ENCODE results near the gene CSNK1A1. TPM values are rescaled to one million over a fixed set of nuclear protein-coding genes. Genes with fewer than 3 reads are reported as not detected.
"Not testable (repeated sequence)": the region's sequence is repeated elsewhere in the genome, so short reads cannot be mapped to it uniquely, and the experiment has no call there.

The CSNK1A1 gene
- total RNA-seq, 1 experiment from 2014 or later, result 287 TPM

- Histone ChIP-seq H3K27ac (ENCODE audit: low read length) (no peak overlapping the region), H3K36me3 (ENCODE audit: control insufficient read depth, insufficient read depth, low read length) (no peaks in the 10 kb centered on the region), H3K9me3 (ENCODE audit: control insufficient read depth, insufficient read depth, low read depth, low read length) (no peaks in the 10 kb centered on the region), H3K27me3 (ENCODE audit: control insufficient read depth, insufficient read depth, low read length) (no peaks in the 10 kb centered on the region), H3K4me3 (ENCODE audit: low read depth in 2 of 2, low read length in 2 of 2) (no peak overlapping the region), H3K4me1 (ENCODE audit: control insufficient read depth, insufficient read depth, low read length) (no peaks in the 10 kb centered on the region)
- ATAC-seq, result no peak
- no TSS peak for BruUV-seq (replicated peaks)
- intact Hi-C loops (cut with micrococcal nuclease; ENCODE audit: unreplicated experiment), result no loop called here
- no peak for TF ChIP-seq REST (IDR thresholded peaks at IDR 0.05; ENCODE audit: insufficient read depth in 1 of 2, low read depth in 2 of 2, low read length in 1 of 2)
- TF ChIP-seq TCF7L2 (IDR thresholded peaks at IDR 0.05; ENCODE audit: low read depth, low read length), result no peak
- TF ChIP-seq CTCF (IDR thresholded peaks at IDR 0.05), result no peak
- TF ChIP-seq SIN3A (IDR thresholded peaks at IDR 0.05; ENCODE audit: borderline replicate concordance, insufficient read depth, low read depth, low read length), result no peak
- TF ChIP-seq POLR2AphosphoS5 (IDR thresholded peaks at IDR 0.05; ENCODE audit: low read depth, low read length), result no peak
- in situ Hi-C loops (cut with HindIII; ENCODE audit: low pct_unique_long_range_greater_than_20kb, low sequenced_read_pairs), result no loop called here
- DNase-seq (ENCODE audit: low read depth, low spot score), result no peak
- ChIA-PET CTCF (no interaction called here), POLR2A (no interaction called here)
Observed at GRCh38 chr5:149599375-149599774, 48.1 kb upstream of the CSNK1A1 start.

GRCh38 chr5:149598966-149599365 is 47.7 kb upstream of the CSNK1A1 start:
- no peak for TF ChIP-seq POLR2AphosphoS5 (IDR thresholded peaks at IDR 0.05; ENCODE audit: low read depth, low read length)
- no peak for TF ChIP-seq REST (IDR thresholded peaks at IDR 0.05; ENCODE audit: insufficient read depth in 1 of 2, low read depth in 2 of 2, low read length in 1 of 2)
- TF ChIP-seq TCF7L2 (IDR thresholded peaks at IDR 0.05; ENCODE audit: low read depth, low read length), result no peak
- TF ChIP-seq CTCF (IDR thresholded peaks at IDR 0.05), result no peak
- no peak for TF ChIP-seq SIN3A (IDR thresholded peaks at IDR 0.05; ENCODE audit: borderline replicate concordance, insufficient read depth, low read depth, low read length)
- no TSS peak for BruUV-seq (replicated peaks)
- Histone ChIP-seq H3K9me3 (ENCODE audit: control insufficient read depth, insufficient read depth, low read depth, low read length) (no peaks in the 10 kb centered on the region), H3K4me3 (ENCODE audit: low read depth in 2 of 2, low read length in 2 of 2) (no peak overlapping the region), H3K27ac (ENCODE audit: low read length) (no peak overlapping the region), H3K36me3 (ENCODE audit: control insufficient read depth, insufficient read depth, low read length) (no peaks in the 10 kb centered on the region), H3K27me3 (ENCODE audit: control insufficient read depth, insufficient read depth, low read length) (no peaks in the 10 kb centered on the region), H3K4me1 (ENCODE audit: control insufficient read depth, insufficient read depth, low read length) (no peaks in the 10 kb centered on the region)
- ATAC-seq (no peak), DNase-seq (ENCODE audit: low read depth, low spot score) (no peak)
- in situ Hi-C loops (cut with HindIII; ENCODE audit: low pct_unique_long_range_greater_than_20kb, low sequenced_read_pairs) (no loop called here), intact Hi-C loops (cut with micrococcal nuclease; ENCODE audit: unreplicated experiment) (no loop called here)
- POLR2A ChIA-PET, result no interaction called here
- CTCF ChIA-PET, result no interaction called here

- BruUV-seq (replicated peaks); H3K36me3 ChIP-seq (ENCODE audit: control insufficient read depth, insufficient read depth, low read length); ATAC-seq; H3K4me1 ChIP-seq (ENCODE audit: control insufficient read depth, insufficient read depth, low read length); H3K27me3 ChIP-seq (ENCODE audit: control insufficient read depth, insufficient read depth, low read length); H3K27ac ChIP-seq (ENCODE audit: low read length); H3K4me3 ChIP-seq (ENCODE audit: low read depth in 2 of 2, low read length in 2 of 2); POLR2A ChIA-PET; DNase-seq (ENCODE audit: low read depth, low spot score); intact Hi-C loops (cut with micrococcal nuclease; ENCODE audit: unreplicated experiment); H3K9me3 ChIP-seq (ENCODE audit: control insufficient read depth, insufficient read depth, low read depth, low read length); in situ Hi-C loops (cut with HindIII; ENCODE audit: low pct_unique_long_range_greater_than_20kb, low sequenced_read_pairs): not testable (repeated sequence)
- CTCF ChIA-PET, result interaction anchor here (0.7 kb wide), 1 partner anchor 79 kb away, joined by 5 read pairs; no protein-coding TSS in a partner anchor
Observed at GRCh38 chr5:149598234-149598633, 47.0 kb upstream of the CSNK1A1 start.

Data from Panc1 (cell line).